GM18508 (cell line): ENCODE data around the gene CSNK2B.

ENCODE experiments used
- ATAC-seq: cut with Tn5 transposase; IDR thresholded peaks from one replicate; pipeline ENCODE4 v1.9.1; 2021; ENCODE audit warnings: moderate number of reproducible peaks; ENCODE audit not compliant: insufficient read depth, unreplicated experiment

The CSNK2B gene

GRCh38 chr6:31710523-31711219, 44.8 kb downstream of the CSNK2B start:
- ATAC-seq = no peak

DNA sequence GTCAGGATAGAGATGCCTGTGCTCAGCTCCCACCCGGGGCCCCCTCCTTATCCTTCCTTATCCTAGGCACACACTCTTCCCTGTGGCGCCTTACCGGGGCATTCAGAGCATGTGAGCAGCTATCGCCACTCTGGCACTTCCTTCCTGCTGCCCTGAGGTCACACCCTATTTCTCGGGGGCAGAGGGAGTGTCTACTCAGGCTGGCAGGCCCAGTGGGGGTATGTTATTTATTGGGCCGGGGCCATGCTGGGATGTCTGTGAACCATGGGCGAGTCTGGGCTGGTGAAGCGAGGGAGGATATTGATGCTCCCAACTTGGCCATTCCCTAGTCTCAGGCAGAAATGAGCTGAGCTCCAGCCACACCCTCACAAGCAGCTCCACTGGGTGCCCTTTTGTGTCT, 45.4 kb downstream of the CSNK2B start:
- ATAC-seq = no peak

GRCh38 chr6:31712296-31712695, 46.4 kb downstream of the CSNK2B start:
- ATAC-seq = no peak

- ATAC-seq = no peak
Measured at GRCh38 chr6:31713465-31713864, 47.6 kb downstream of the CSNK2B start.

GRCh38 chr6:31713991-31714684, 48.3 kb downstream of the CSNK2B start:
- ATAC-seq = no peak

GRCh38 chr6:31715022-31715958, 49.4 kb downstream of the CSNK2B start, which contains the start of gene LY6G6D:
TSS of gene LY6G6D (plus strand) at chr6:31715348. CDS start at chr6:31715356, 8 bp downstream.
- no peak for ATAC-seq

DNA sequence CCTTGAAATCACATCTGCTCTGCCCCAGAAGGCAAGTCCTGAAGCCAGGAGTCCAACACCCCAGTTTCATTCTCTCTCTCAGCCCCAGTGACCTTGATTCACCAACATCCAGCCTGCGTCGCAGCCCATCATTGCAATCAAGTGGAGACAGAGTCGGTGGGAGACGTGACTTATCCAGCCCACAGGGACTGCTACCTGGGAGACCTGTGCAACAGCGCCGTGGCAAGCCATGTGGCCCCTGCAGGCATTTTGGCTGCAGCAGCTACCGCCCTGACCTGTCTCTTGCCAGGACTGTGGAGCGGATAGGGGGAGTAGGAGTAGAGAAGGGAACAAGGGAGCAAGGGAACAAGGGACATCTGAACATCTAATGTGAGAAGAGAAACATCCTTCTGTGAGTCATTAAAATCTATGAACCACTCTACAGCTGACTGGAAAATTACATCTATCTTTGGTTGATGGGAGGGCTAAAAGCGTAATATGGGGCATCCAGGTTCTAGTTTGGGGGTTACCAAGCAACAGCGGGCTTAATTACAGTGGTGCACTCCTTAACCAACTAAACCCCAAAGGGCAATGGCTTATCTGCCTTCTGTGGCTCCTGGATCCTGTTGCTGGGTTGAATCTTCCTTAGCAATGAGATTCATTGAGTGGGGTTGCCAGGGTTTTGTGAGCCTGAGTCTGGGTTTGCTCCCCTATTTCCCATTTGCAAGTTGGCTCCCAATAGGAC, 51.8 kb downstream of the CSNK2B start:
- ATAC-seq = no peak

DNA sequence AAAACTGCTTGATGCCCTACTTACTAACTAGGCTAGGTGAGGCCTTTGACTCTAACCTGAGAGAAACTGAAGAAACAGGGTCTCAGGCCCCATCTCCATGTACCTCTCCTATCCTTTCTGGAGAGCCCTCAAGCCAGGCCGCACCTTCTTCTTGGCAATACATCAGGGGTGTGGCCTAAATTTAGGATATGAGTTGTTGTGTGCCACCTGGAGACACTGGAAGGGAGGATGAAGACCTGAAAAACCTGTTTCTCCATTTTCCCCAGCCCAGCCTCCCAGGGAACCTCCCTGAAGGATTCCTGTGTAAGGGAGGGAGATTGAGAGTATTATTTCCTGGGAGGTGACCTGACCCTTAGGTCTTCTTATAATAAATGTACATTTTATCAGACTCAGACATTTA, 52.4 kb downstream of the CSNK2B start:
- no peak for ATAC-seq

GRCh38 chr6:31719001-31719400, 53.1 kb downstream of the CSNK2B start:
- no peak for ATAC-seq
